Stimulated activated CD8-positive, alpha-beta memory T cell treated with anti-CD3 and anti-CD28 coated beads, Interleukin-12 subunit alpha, Interleukin-12 subunit beta, amount 100 ng/mL, for 1 hour (primary cell): ENCODE measurements around the gene GPR17.

Source experiments
- DNase-seq: peaks from one replicate; pipeline ENCODE4 v3.0.0-alpha.2; 2020; ENCODE audit warnings: low read depth

The GPR17 gene

DNA sequence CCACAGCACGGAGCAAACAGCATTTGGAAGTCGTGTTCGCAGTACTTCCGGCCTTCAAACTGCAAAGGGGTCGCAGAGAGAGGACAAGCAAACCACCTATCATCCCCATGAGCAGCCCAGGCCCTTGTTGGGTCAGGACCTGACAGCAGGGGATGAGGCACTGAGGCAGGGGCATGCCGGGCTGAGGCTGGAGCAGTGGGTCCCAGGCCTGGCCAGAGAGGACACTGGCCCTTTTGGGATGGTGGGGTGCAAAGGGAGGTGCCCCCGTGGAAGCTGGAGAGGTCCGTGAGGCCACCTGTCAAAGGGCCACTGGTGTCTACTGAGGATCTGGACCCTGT lies 8.9 kb downstream of the GPR17 start:
- DNase-seq: no peak

DNA sequence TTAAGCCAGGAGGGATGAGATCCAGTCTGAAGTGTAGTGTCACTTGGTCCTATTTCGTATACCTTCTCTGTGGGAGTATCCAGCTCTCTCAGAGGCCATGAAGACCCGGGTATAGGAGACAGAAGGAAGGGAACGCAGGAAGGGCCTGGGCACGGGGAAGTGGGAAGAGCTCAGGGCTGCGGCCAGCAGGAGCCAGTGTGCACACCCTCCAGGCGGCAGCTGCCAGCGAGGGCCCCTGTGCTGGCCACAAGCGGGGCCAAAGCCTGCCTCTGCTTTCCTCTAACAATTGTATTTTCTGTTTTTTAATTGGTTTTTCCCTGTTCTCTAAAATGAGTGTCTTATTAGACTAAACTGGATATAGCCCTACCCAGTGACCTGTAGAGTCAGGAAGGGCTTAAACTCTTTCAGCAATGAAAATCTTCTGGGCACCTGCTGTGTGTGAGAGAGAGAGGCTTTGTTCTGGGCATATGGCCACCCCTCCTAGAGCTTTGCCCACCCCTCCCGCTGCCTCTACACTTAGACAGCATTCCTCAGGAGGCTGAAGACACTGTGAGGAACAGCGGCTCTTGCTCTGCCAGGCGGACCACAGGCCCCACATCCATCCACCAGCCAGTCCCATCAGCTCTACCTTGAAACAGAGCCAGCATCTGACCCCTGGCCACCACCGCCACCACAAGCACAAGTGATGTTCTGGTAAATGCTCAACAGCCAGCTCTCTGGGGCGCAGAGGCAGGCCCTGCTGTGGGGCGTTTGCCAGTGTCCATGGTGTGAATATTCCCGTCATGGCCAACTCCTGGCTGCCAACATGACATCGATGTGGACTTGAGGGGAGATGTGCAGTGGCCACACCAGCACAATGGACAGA lies 9.5 kb downstream of the GPR17 start:
- no peak for DNase-seq

GRCh38 chr2:127656569-127657231 lies 10.7 kb downstream of the GPR17 start:
- DNase-seq: no peak

DNA sequence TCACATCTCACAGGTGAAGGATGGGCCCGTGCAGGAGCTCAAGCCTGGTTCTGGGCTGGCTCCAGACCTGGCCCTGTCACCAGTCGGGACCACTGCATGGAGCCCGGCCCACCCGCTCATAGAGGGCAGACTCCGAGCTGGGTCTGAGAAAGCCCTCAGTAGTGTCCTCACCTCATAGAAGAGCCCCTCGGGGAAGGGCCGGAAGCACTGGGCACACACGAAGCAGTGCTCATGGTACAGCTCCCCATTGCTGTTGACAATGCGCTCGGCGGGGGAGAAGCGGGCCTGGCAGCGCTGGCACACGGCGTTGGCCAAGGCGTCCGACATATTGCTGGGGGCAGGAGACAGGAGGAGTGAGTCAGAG lies 11.3 kb downstream of the GPR17 start:
- DNase-seq: no peak

DNA sequence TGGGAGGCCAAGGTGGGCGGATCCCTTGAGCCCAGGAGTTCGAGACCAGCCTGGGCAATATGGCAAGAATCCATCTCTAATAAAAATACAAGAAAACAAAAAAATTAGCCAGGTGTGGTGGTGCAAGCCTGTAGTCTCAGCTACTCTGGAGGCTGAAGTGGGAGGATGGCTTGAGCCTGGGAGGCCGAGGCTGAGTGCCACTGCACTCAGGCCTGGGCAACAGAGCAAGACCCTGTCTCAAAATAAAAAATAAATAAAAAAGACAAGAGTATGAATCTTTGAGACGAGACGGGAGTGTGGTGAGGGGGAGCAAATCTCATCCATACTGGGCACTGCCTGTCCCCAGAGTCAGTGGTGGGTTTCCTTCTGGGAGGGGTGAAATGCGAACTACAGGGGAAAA lies 12.2 kb downstream of the GPR17 start:
- DNase-seq: no peak

DNA sequence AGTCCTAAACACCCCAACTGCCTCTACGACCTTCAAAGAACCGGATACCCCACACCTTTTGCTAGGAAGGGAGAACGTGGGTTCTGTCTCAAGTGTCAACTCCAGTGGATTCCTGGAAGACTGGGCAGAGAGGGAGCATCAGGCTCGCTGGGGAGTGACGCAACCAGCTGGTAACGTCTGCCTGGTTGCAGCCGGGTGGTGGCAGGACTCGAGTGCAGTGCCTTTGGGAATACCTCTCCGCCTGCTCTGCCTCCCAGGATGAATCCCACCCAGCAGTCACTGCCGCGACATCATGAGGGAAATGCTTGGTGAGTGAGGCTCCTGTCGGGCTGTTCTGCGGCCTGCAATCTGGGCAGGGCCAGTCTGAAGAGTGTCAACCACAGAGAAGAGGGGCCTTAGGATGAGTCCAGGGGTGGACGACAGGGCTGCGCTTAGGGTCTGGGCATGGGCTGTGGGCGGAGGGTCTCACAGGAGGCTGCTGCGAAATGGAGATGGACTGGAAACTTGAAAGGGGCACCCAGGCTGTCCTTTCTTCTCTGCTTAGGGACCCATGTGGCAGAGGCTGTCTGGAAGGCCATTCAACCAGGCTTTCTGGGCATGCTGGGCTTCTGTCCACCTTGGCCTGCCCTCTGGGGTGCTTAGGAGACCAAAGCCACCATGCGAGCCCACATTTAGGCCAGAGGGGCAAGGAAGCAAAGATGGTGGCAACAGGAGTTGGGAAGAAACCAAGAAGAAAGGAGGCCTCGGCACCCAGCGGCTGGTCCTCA lies 12.9 kb downstream of the GPR17 start:
- DNase-seq: no peak

DNA sequence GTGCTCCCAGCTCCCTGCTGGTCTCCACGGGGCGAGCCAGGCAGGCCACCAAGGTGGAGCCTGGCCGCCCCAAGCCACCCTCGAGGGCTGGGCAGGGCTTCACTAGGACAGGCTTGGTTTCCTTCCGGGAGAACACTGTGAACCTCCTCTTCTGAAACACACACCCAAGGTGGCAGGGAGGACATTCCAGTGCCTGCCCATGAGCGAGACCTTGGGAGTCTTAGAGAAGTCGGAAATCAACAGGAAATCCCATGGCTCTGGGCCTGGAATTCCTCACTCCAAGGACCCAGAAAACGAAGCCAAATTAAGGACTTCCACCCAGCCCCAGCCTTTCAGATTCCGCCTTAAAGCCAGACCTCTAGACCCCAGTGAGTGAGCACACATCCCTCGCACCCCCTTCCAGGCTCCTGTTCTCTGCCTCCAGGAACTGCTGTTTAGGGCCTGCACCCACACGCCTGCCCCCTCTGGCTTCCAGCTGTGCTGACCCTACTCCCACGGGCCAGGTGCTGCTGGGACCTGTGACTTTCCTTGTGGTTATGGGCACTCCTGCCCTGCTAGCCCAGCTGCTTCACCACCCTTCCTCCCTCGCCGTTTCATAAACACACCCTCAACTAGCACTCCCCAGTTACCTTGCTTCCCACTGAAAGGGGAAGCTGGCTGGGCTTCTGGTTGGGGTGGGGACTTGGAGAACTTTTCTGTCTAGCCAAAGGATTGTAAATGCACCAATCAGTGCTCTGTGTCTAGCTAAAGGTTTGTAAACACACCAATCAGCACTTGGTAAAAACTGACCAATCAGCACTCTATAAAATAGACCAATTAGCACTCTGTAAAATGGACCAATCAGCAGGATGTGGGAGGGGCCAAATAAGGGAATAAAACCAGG lies 13.7 kb downstream of the GPR17 start:
- DNase-seq: no peak

GRCh38 chr2:127660291-127660578 lies 14.3 kb downstream of the GPR17 start:
- no peak for DNase-seq

DNA sequence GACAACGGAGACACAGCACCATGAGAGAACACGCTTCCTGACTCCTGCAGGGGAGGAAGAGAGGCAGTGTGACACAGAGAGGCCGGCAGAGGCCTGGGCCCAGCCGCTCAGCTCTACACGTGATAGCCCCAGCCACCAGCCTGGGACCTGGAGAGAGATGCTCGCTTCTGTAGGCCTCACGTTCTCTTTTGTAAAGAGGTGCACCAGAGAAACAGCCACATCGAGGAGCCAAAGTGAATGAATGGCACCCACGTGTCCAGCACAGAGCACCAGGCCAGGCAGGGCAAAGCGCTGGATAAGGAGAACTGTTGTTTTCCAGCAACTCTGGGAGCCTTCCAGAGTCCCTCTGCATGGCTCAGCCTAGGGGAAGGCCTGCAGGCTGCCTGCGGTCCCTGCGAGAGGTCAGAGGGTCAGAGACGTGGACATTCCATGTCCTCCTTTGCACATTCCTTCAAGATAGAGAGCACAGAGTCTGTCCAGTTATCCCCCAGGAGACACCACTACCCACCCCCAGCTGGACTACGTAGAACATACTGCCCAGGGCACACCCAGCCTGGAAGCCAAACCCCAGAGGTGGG lies 15.2 kb downstream of the GPR17 start:
- DNase-seq: no peak

- no peak for DNase-seq
Measured at GRCh38 chr2:127661949-127662510, 16.1 kb downstream of the GPR17 start.

GRCh38 chr2:127662937-127663565 lies 17.1 kb downstream of the GPR17 start:
- DNase-seq: no peak

GRCh38 chr2:127663566-127664064 lies 17.7 kb downstream of the GPR17 start:
- no peak for DNase-seq

GRCh38 chr2:127664065-127664894 lies 18.3 kb downstream of the GPR17 start:
- no peak for DNase-seq

- DNase-seq: no peak
Measured at GRCh38 chr2:127664895-127665225, 18.9 kb downstream of the GPR17 start.

DNA sequence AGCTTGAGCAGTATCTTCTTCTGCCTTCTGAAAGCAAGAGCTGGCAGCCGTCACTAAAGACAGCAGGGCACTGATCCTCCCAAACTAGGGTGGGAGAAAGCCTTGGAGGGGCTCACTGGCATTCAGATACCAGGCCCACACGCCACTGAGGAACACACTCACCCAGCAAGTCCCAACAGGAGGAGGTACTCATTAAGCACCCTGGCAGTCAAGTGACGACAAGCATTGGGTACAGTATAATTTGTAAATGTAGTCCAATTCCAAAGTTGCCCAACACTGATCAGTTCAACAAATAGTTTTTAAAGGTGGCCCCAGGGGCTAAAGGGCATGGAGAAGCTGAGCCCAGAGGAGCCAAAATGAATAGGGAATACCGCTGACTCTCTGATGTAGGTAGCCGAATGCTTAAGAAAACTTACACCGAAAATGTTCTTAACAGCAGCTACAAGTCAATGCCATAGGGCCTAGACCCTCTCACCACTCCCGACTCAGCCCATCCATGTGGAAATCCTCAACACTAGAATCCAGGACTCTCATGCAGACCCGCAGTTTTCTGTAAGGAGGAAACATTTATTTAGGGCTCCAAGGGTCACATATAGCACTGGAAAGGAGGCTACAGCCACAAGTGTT lies 19.4 kb downstream of the GPR17 start:
- no peak for DNase-seq

GRCh38 chr2:127669056-127669455 lies 23.1 kb downstream of the GPR17 start:
- no peak for DNase-seq

GRCh38 chr2:127670055-127670956 lies 24.4 kb downstream of the GPR17 start:
- no peak for DNase-seq

- no peak for DNase-seq
Measured at GRCh38 chr2:127670957-127671290, 25.0 kb downstream of the GPR17 start.
